GM21723 (cell line): ENCODE measurements around the gene SOAT2.
"Not testable (repeated sequence)": the region's sequence is repeated elsewhere in the genome, so short reads cannot be mapped to it uniquely, and the experiment has no call there.

Experiments used
- ATAC-seq: cut with Tn5 transposase; IDR thresholded peaks from one replicate; pipeline ENCODE4 v1.9.1; 2021; ENCODE audit warnings: mild to moderate bottlenecking, moderate library complexity; ENCODE audit not compliant: unreplicated experiment

SOAT2 gene

GRCh38 chr12:53101931-53102781, 1.1 kb upstream of the SOAT2 start:
- no peak for ATAC-seq

- ATAC-seq = no peak
Measured at GRCh38 chr12:53103860-53104305, 597 bp downstream of the SOAT2 start.

- no peak for ATAC-seq
Measured at GRCh38 chr12:53105256-53105655, 2.0 kb downstream of the SOAT2 start.

- ATAC-seq = no peak
Measured at GRCh38 chr12:53105712-53106439, 2.6 kb downstream of the SOAT2 start.

- no peak for ATAC-seq
Measured at GRCh38 chr12:53107122-53107521, 3.8 kb downstream of the SOAT2 start.

GRCh38 chr12:53112431-53112830, 9.1 kb downstream of the SOAT2 start:
- ATAC-seq = not testable (repeated sequence)

GRCh38 chr12:53113136-53113705, 9.9 kb downstream of the SOAT2 start:
- ATAC-seq = no peak

- ATAC-seq = no peak
Measured at GRCh38 chr12:53113951-53114350, 10.7 kb downstream of the SOAT2 start.

GRCh38 chr12:53115112-53115890, 12.0 kb downstream of the SOAT2 start:
- ATAC-seq = no peak

- ATAC-seq = no peak
Measured at GRCh38 chr12:53115891-53116648, 12.8 kb downstream of the SOAT2 start.

GRCh38 chr12:53118751-53119300, 15.5 kb downstream of the SOAT2 start:
- no peak for ATAC-seq

- no peak for ATAC-seq
Measured at GRCh38 chr12:53120685-53121525, 17.6 kb downstream of the SOAT2 start.

GRCh38 chr12:53122961-53123468, 19.7 kb downstream of the SOAT2 start:
- ATAC-seq = no peak

GRCh38 chr12:53123578-53124351, 20.5 kb downstream of the SOAT2 start:
- ATAC-seq = no peak

- no peak for ATAC-seq
Measured at GRCh38 chr12:53124352-53124723, 21.1 kb downstream of the SOAT2 start.

GRCh38 chr12:53127169-53127568, 23.9 kb downstream of the SOAT2 start:
- ATAC-seq = no peak

GRCh38 chr12:53128780-53129569, 25.7 kb downstream of the SOAT2 start:
- no peak for ATAC-seq
